Left lung (tissue), 10 donors: ENCODE results near the gene DNAJB11. TPM values are rescaled to one million over a fixed set of nuclear protein-coding genes. Genes with fewer than 3 reads are reported as not detected.

Source experiments
- ATAC-seq: fragments of 200-7000 bp; cut with Tn5 transposase; one replicate; pipeline ENCODE4 v1.9.1; 2020; ENCODE audit warnings: moderate library complexity
- DNase-seq, 4 donors: peaks; one replicate each; pipeline ENCODE4 v3.0.0-alpha.2; 2013 to 2020
- H3K27ac ChIP-seq, 2 donors: fragments of 200-600 bp; sonication (generic) in 1 of 2; one replicate each; pipeline versions ENCODE4 v1.5.0 to v1.8.0; 2020 to 2021
- H3K27me3 ChIP-seq, 2 donors: fragments of 200-600 bp; sonication (generic) in 1 of 2; one replicate each; pipeline versions ENCODE4 v1.5.0 to v1.8.0; 2020 to 2021
- H3K36me3 ChIP-seq, 2 donors: fragments of 200-600 bp; sonication (generic) in 1 of 2; one replicate each; pipeline versions ENCODE4 v1.5.0 to v1.8.0; 2020 to 2021
- H3K4me1 ChIP-seq, 2 donors: fragments of 200-600 bp; one replicate each; pipeline ENCODE4 v1.8.0; 2021
- H3K4me3 ChIP-seq, 2 donors: fragments of 200-600 bp; sonication (generic) in 1 of 2; one replicate each; pipeline versions ENCODE4 v1.5.0 to v1.8.0; 2020 to 2021; ENCODE audit warnings: mild to moderate bottlenecking in 1 of 2
- H3K9me3 ChIP-seq, 2 donors: fragments of 200-600 bp; sonication (generic) in 1 of 2; one replicate each; pipeline versions ENCODE4 v1.5.0 to v1.8.0; 2020 to 2021
- CTCF ChIP-seq, 2 donors: fragments of 200-600 bp; sonication (generic) in 1 of 2; IDR thresholded peaks; one replicate each; pipeline versions ENCODE4 v1.5.0 to v1.8.0; 2021; ENCODE audit warnings: antibody characterized with exemption in 2 of 2
- intact Hi-C, 2 donors: fragments of 100-400 bp; cut with DNase I; formaldehyde crosslinking; loops; one replicate each; pipeline versions ENCODE4 v1.11.2 to v1.14.2; 2022
- polyA plus RNA-seq, 6 donors: library from polyadenylated mRNA; unstranded; fragments of 120-200 nt; gene quantifications; one replicate each; pipeline ENCODE4 v1.2.1, GENCODE V29; 2013; ENCODE audit not compliant: insufficient read length in 6 of 6
- total RNA-seq, 2 donors: library from RNA; stranded (reverse); fragmentation: NEBNext Ultra II Directional; extraction: Animal tissue kit (Norgen Biotek cat#: 25700); gene quantifications; one replicate each; pipeline ENCODE4 v1.2.1, GENCODE V29; 2021
- donor health status: DM: no; HTN: yes; CAD: no.
- donor health status: DM: no; HTN: no; CAD: no.

Gene DNAJB11
- total and polyA plus RNA-seq, 8 donors = 46.8 to 78.3 (median 58.0) TPM

GRCh38 chr3:186588632-186589031 lies 18.1 kb downstream of the DNAJB11 start:
- no peak for DNase-seq
- no peaks in the 10 kb centered on the region for H3K27me3 ChIP-seq
- H3K36me3 ChIP-seq = peaks cover 0 to 29% of the 10 kb centered on the region in 2 donors
- H3K4me3 ChIP-seq = no peak overlapping the region
- intact Hi-C loops = no loop called here
- H3K9me3 ChIP-seq = no peaks in the 10 kb centered on the region
- ATAC-seq = peak; percentile 68
- TF ChIP-seq CTCF (IDR thresholded peaks at IDR 0.05) = no peak
- H3K27ac ChIP-seq = no peak overlapping the region
- no peaks in the 10 kb centered on the region for H3K4me1 ChIP-seq

- Histone ChIP-seq H3K36me3 (peaks cover 0 to 24% of the 10 kb centered on the region in 2 donors), H3K27me3 (no peaks in the 10 kb centered on the region), H3K27ac (no peak overlapping the region), H3K4me3 (no peak overlapping the region), H3K9me3 (no peaks in the 10 kb centered on the region), H3K4me1 (no peaks in the 10 kb centered on the region)
- no peak for TF ChIP-seq CTCF (IDR thresholded peaks at IDR 0.05)
- intact Hi-C loops = no loop called here
- DNase-seq (no peak), ATAC-seq (peak; percentile 41)
Observed at GRCh38 chr3:186589121-186589520, 18.6 kb downstream of the DNAJB11 start.

GRCh38 chr3:186589856-186590579 lies 19.5 kb downstream of the DNAJB11 start:
- DNase-seq (peak in 1 of 4 donors; percentile 54), ATAC-seq (peak; percentile 64)
- Histone ChIP-seq H3K9me3 (no peaks in the 10 kb centered on the region), H3K4me3 (no peak overlapping the region), H3K4me1 (no peaks in the 10 kb centered on the region), H3K27ac (no peak overlapping the region), H3K36me3 (peaks cover 0 to 16% of the 10 kb centered on the region in 2 donors), H3K27me3 (no peaks in the 10 kb centered on the region)
- intact Hi-C loops = no loop called here
- TF ChIP-seq CTCF (IDR thresholded peaks at IDR 0.05) = no peak

- no peak overlapping the region for H3K27ac ChIP-seq
- H3K4me1 ChIP-seq = no peaks in the 10 kb centered on the region
Observed at GRCh38 chr3:186590580-186591295, 20.2 kb downstream of the DNAJB11 start.

More at GRCh38 chr3:186590580-186591295, 20.2 kb downstream of the DNAJB11 start:
- DNase-seq = no peak
- no peak for TF ChIP-seq CTCF (IDR thresholded peaks at IDR 0.05)
- intact Hi-C loops = no loop called here
- ATAC-seq = no peak
- Histone ChIP-seq H3K4me3 (no peak overlapping the region), H3K9me3 (no peaks in the 10 kb centered on the region), H3K36me3 (peaks cover 0 to 8% of the 10 kb centered on the region in 2 donors), H3K27me3 (no peaks in the 10 kb centered on the region)
